IMR-90 (cell line): ENCODE data around the gene RALGAPA2. TPM values are rescaled to one million over a fixed set of nuclear protein-coding genes. Genes with fewer than 3 reads are reported as not detected.

Experiments
- ATAC-seq: fragments of 200-7000 bp; cut with Tn5 transposase; 2 replicates; pipeline ENCODE4 v1.9.1; 2020; ENCODE audit warnings: low read depth, mild to moderate bottlenecking, moderate library complexity
- BruUV-seq: library from RNA; stranded (reverse); fragments of 400-500 nt; replicated peaks from 2 replicates; lab custom pipeline; 2021; lab: Mats Ljungman, UMichigan
- CTCF ChIA-PET: fragments of 300-600 bp; formaldehyde crosslinking; extraction: SDS; loops from one replicate; lab custom pipeline; 2021; ENCODE audit warnings: antibody characterized with exemption; lab: Yijun Ruan, JAX
- POLR2A ChIA-PET: fragments of 300-600 bp; sonication (Branson Sonifier 250); formaldehyde crosslinking; loops from one replicate; lab custom pipeline; 2022; ENCODE audit warnings: antibody characterized with exemption; ENCODE audit not compliant: unreplicated experiment; lab: Charles Lee
- DNase-seq: peaks from one replicate; pipeline ENCODE4 v3.0.0; 2013
- H2AFZ ChIP-seq: replicated peaks from 2 replicates; pipeline ENCODE3; 2013; ENCODE audit warnings: low read length, mild to moderate bottlenecking; ENCODE audit not compliant: poor library complexity
- H2AK5ac ChIP-seq: 2 replicates; pipeline ENCODE4 v1.6.1; 2013; ENCODE audit warnings: low read depth, low read length, inconsistent platforms
- H2AK9ac ChIP-seq: replicated peaks from 2 replicates; pipeline ENCODE3; 2013; ENCODE audit warnings: mild to moderate bottlenecking, low read depth, low read length, moderate library complexity; ENCODE audit not compliant: poor library complexity
- H2BK120ac ChIP-seq: 2 replicates; pipeline ENCODE4 v1.6.1; 2013; ENCODE audit warnings: low read depth, low read length, inconsistent platforms
- H2BK15ac ChIP-seq: 3 replicates; pipeline ENCODE4 v1.6.1; 2013; ENCODE audit warnings: low read depth, low read length, inconsistent platforms
- H2BK20ac ChIP-seq: 2 replicates; pipeline ENCODE4 v1.6.1; 2013; ENCODE audit warnings: low read depth, mild to moderate bottlenecking, inconsistent platforms, low read length, moderate library complexity
- H2BK5ac ChIP-seq: 2 replicates; pipeline ENCODE4 v1.6.1; 2013; ENCODE audit warnings: mild to moderate bottlenecking, low read depth, low read length, inconsistent platforms; ENCODE audit not compliant: poor library complexity, severe bottlenecking
- H3K14ac ChIP-seq: replicated peaks from 2 replicates; pipeline ENCODE4 v1.6.1; 2013; ENCODE audit warnings: low read depth, low read length, inconsistent platforms
- H3K18ac ChIP-seq: 2 replicates; pipeline ENCODE4 v1.6.1; 2013; ENCODE audit warnings: low read depth, low read length, control low read depth
- H3K23ac ChIP-seq: 2 replicates; pipeline ENCODE4 v1.6.1; 2013; ENCODE audit warnings: low read depth, low read length, inconsistent platforms
- H3K27ac ChIP-seq: 2 replicates; pipeline ENCODE4 v1.5.1; 2013; ENCODE audit warnings: mild to moderate bottlenecking, control low read depth, low read length; ENCODE audit not compliant: insufficient read depth
- H3K27me3 ChIP-seq: 2 replicates; pipeline ENCODE4 v1.6.1; 2013; ENCODE audit warnings: low read length; ENCODE audit not compliant: control insufficient read depth, insufficient read depth
- H3K36me3 ChIP-seq: 2 replicates; pipeline ENCODE4 v1.6.1; 2013; ENCODE audit warnings: low read length, mixed read lengths; ENCODE audit not compliant: control insufficient read depth, insufficient read depth
- H3K4ac ChIP-seq: 2 replicates; pipeline ENCODE4 v1.6.1; 2013; ENCODE audit warnings: low read depth, low read length, inconsistent platforms
- H3K4me1 ChIP-seq: 2 replicates; pipeline ENCODE4 v1.6.1; 2013; ENCODE audit warnings: low read length, mixed read lengths; ENCODE audit not compliant: control insufficient read depth, insufficient read depth
- H3K4me2 ChIP-seq: 2 replicates; pipeline ENCODE4 v1.6.1; 2013; ENCODE audit warnings: low read depth, mild to moderate bottlenecking, control low read depth, low read length, moderate library complexity
- H3K4me3 ChIP-seq: 2 replicates; pipeline ENCODE4 v1.5.1; 2013; ENCODE audit warnings: low read depth, mild to moderate bottlenecking, control low read depth, low read length, moderate library complexity; ENCODE audit not compliant: insufficient read depth
- H3K56ac ChIP-seq: 2 replicates; pipeline ENCODE4 v1.6.1; 2013; ENCODE audit warnings: low read length, inconsistent platforms; ENCODE audit not compliant: insufficient read depth; ENCODE audit errors: extremely low read depth
- H3K79me1 ChIP-seq, 2 experiments: 2 replicates each; pipeline ENCODE4 v1.6.1; 2013; ENCODE audit warnings: low read length in 2 of 2, inconsistent platforms in 1 of 2, low read depth in 1 of 2
- H3K9ac ChIP-seq: 2 replicates; pipeline ENCODE4 v1.6.1; 2013; ENCODE audit warnings: low read depth, low read length, control low read depth
- H3K9me1 ChIP-seq: 2 replicates; pipeline ENCODE4 v1.6.1; 2013; ENCODE audit warnings: low read length, inconsistent platforms; ENCODE audit not compliant: insufficient read depth
- H3K9me3 ChIP-seq: 2 replicates; pipeline ENCODE4 v1.6.1; 2013; ENCODE audit warnings: low read length; ENCODE audit not compliant: control insufficient read depth, insufficient read depth
- H4K20me1 ChIP-seq: 2 replicates; pipeline ENCODE4 v1.6.1; 2013; ENCODE audit warnings: low read length, inconsistent platforms; ENCODE audit not compliant: insufficient read depth
- H4K5ac ChIP-seq: 2 replicates; pipeline ENCODE4 v1.6.1; 2013; ENCODE audit warnings: mild to moderate bottlenecking, low read depth, low read length, control low read depth
- H4K8ac ChIP-seq, 2 experiments: 2 replicates each; pipeline ENCODE4 v1.6.1; 2013; ENCODE audit warnings: low read depth in 2 of 2, low read length in 2 of 2, control low read depth in 1 of 2, inconsistent platforms in 1 of 2
- H4K91ac ChIP-seq: 2 replicates; pipeline ENCODE4 v1.6.1; 2013; ENCODE audit warnings: low read depth, low read length, inconsistent platforms; ENCODE audit not compliant: insufficient read depth
- MAZ ChIP-seq: IDR thresholded peaks from 2 replicates; pipeline ENCODE4 v1.6.1; 2012; ENCODE audit warnings: low read depth, mild to moderate bottlenecking, low read length, improper control_type of control experiment, moderate library complexity, borderline replicate concordance
- RAD21 ChIP-seq: IDR thresholded peaks from 2 replicates; pipeline ENCODE4 v1.6.1; 2012; ENCODE audit warnings: low read length, improper control_type of control experiment
- RCOR1 ChIP-seq: IDR thresholded peaks from 2 replicates; pipeline ENCODE4 v1.6.1; 2012; ENCODE audit warnings: mild to moderate bottlenecking, low read length, improper control_type of control experiment; ENCODE audit not compliant: insufficient replicate concordance
- WGBS, 2 experiments: methylation state at CpG; one replicate each; pipeline versions ENCODE4 v1.1.5 to v1.1.7; 2013; ENCODE audit warnings: missing lambda C conversion rate in 2 of 2; ENCODE audit not compliant: insufficient read length in 1 of 2; ENCODE audit errors: extremely low coverage in 2 of 2; 5-methylcytosine and 5-hydroxymethylcytosine counted together
- dilution Hi-C: fragments of 300-500 bp; cut with HindIII; formaldehyde crosslinking; loops from one replicate; pipeline ENCODE4 v1.14.3; 2018; ENCODE audit warnings: low sequenced_read_pairs; ENCODE audit not compliant: unreplicated experiment
- in situ Hi-C: fragments of 300-500 bp; cut with MboI; formaldehyde crosslinking; loops from 3 replicates; pipeline ENCODE4 v1.14.3; 2019; ENCODE audit warnings: low sequenced_read_pairs, inconsistent platforms, mixed read lengths
- intact Hi-C: fragments of 100-400 bp; cut with micrococcal nuclease; formaldehyde crosslinking; loops from 2 replicates; pipeline ENCODE4 v1.10.0; 2022
- polyA plus RNA-seq, 3 experiments: library from polyadenylated mRNA; depleted of rRNA; stranded (reverse); fragments of >200 nt; gene quantifications; 2 replicates each; pipeline ENCODE4 v1.2.3, GENCODE V29; 2012; ENCODE audit warnings: low replicate concordance in 1 of 3
- total RNA-seq: library from RNA; depleted of rRNA; stranded (reverse); fragments of >200 nt; gene quantifications from 2 replicates; pipeline ENCODE4 v1.2.3, GENCODE V29; 2012

RALGAPA2 gene
- total and polyA plus RNA-seq, 2 of the 4 experiments (the other 2 are of a cell fraction), result 1.3 to 3.9 TPM

DNA sequence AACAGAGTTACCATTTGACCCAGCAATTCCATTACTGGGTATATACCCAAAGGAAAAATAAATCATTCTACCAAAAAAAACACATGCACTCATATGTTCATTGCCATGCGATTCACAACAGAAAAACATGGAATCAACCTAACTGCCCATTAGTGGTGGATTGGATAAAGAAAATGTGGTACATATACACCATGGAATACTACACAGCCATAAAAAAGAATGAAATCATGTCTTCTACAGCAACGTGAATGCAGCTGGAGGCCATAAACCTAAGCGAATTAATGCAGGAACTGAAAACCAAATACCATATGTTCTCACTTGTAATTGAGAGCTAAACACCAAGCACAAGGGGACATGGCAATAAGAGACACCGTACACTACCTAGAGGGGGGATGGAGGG lies 12.5 kb downstream of the RALGAPA2 start:
- Histone ChIP-seq H3K18ac (no peak overlapping the region), H2BK15ac (no peak overlapping the region), H2AK5ac (no peak overlapping the region), H3K27me3 (no peaks in the 10 kb centered on the region), H2BK20ac (no peak overlapping the region), H3K56ac (no peak overlapping the region), H3K23ac (no peak overlapping the region), H3K36me3 (no peaks in the 10 kb centered on the region), H3K4me1 (no peaks in the 10 kb centered on the region), H2BK5ac (no peak overlapping the region), H2AFZ (no peak overlapping the region), H4K20me1 (no peaks in the 10 kb centered on the region), H3K9ac (no peak overlapping the region), H4K8ac (no peak overlapping the region), H3K4ac (no peak overlapping the region), H3K9me3 (no peaks in the 10 kb centered on the region), H2AK9ac (no peak overlapping the region), H3K79me1 (no peaks in the 10 kb centered on the region; a peak in 1 of 4 replicates), H3K9me1 (no peaks in the 10 kb centered on the region), H3K14ac (no peak overlapping the region), H4K91ac (no peak overlapping the region), H4K5ac (no peak overlapping the region), H3K27ac (no peak overlapping the region), H3K4me3 (no peak overlapping the region), H3K4me2 (no peak overlapping the region), H2BK120ac (no peak overlapping the region)
- no CpG with 5 or more reads among the region's 4 CpGs for WGBS, 2 experiments
- dilution Hi-C loops, result no loop called here
- ChIA-PET CTCF (no interaction called here), POLR2A (no interaction called here)
- no TSS peak for BruUV-seq
- DNase-seq (no peak), ATAC-seq (no peak)
- intact Hi-C loops, result no loop called here
- TF ChIP-seq MAZ (no peak), RCOR1 (no peak), RAD21 (no peak)
- in situ Hi-C loops, result no loop called here
